GOT3 (cell line): ENCODE results near the gene SPOCD1.

Experiments used
- DNase-seq: peaks from one replicate; lab custom pipeline; 2025; ENCODE audit warnings: mixed read lengths; lab: John Stamatoyannopoulos, UW

Gene SPOCD1

DNA sequence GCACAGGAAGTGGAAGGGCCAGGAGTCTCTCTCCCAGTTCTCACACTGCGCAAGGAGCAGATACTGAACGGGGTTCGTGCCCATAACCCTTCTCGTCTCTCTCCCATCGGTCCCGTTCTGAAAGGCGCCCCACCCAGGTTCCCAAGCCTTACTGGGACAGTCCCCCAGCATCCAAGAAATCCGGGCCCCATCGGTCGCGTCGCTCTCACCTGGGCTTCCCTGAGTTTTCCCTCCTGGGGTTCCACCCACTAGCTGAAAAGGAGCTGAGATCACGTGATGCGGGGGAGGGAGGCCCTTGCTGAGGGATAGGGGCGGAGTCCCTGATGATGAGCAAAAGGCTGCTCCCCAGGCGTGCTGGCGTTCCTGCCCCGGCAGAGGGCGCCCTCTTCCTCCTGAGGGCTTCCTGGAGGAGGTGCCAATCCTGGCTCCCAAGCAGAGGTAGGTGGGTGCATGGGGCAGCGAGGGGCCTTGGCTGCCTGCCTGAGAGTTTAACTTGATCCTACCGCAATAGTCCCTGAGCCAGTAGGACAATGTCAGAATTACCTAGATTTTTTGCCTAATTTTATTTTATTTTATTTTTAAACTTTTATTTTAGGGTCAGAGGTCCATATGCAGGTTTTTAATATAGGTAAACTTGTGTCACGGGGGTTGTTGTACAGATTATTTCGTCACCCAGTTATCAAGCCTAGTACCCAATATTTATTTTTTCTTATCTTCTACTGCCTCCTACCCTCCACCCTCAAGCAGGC is at the start of gene SPOCD1:
Gene SPOCD1 (minus strand): TSS at position 271 of the 749 bp plus-strand sequence. CDS start 689 bp downstream, outside the sequence.
- DNase-seq, result no peak

DNA sequence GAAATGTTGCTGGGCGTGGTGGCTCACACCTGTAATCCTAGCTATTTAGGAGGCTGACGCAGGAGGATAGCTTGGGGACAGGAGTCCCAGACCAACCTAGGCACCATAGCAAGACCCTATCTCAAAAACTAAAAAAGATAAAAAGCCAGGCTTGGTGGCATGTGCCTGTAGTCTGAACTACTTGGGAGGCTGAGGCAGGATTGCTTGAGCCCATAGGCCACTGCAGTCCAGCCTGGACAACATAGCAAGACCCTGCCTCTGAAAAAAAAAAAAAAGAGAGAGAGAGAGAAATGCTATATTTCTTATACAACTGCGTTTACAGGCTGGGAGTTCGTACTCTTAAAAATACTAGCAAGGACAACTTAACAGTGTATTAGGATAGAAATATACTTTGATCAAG is 46.2 kb upstream of the SPOCD1 start:
- no peak for DNase-seq

DNA sequence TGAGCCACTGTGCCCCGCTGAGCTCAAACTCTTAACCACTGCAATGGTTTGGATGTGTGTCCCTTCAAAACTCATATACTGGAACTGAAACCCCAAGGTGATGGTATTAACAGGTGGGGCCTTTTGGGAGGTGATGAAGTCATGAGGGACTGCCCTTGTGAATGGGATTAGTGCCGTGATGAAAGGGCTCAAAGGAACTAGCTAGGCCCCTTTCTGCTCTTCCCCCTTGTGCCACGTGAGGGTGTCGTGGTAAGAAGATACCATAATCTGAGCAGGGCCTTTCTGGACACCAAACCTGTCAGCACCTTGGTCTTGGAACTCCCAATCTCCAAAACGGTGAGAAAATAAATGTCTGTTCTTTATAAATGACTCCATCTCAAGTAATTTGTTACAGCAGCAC is 45.5 kb upstream of the SPOCD1 start:
- DNase-seq, result no peak

DNA sequence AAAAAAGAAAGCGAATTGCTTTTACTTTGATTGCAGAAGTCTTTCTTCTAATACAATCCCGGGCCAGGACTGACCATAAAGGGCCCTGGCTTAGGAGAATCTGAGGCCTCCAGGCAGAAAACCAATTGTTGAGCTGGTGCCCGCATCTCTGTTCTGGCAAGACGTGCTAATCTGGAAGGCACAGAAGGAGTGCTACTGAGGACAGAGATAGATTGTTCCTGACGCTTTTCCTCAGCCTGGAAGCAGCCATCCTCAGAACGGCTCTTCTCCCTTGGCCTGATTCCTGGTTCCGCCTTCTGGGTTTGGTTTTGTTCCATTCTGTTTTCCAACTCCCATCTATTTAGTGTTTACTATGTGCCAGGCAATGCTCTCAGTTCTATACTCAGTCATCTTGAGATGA is 44.8 kb upstream of the SPOCD1 start:
- no peak for DNase-seq

DNA sequence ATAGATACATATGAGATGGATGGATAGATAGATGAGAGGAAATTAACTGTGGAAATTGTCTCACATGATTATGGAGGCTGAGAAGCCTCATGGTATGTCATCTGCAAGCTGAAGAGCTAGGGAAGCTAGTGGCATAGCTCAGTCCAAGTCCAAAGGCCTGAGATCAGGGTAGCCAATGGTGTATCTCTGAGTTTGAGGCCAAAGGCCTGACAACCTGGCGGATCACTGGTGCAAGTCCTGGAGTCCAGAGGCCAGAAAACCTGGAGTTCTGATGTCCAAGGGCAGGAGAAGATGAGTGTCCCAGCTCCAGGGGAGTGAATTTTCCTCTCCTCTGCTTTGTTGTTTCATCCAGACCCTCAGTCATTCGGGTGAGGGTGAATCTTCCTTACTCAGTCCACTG is 43.9 kb upstream of the SPOCD1 start:
- DNase-seq, result no peak

DNA sequence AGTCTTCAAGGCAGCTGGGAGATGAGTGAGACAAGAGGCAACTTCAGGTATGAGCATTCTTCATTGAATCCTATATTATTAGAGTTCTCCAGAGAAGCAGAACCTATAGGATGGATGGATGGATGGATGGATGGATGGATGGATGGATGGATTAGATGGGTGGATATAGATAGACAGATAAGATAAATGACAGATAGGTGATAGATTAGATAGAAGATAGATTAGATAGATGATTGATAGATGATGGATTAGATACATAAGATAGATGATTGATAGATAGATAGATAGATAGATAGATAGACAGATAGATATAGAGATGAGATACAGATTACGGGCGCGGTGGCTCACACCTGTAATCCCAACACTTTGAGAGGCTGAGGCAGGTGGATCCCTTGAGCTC is 43.2 kb upstream of the SPOCD1 start:
- DNase-seq, result no peak

DNA sequence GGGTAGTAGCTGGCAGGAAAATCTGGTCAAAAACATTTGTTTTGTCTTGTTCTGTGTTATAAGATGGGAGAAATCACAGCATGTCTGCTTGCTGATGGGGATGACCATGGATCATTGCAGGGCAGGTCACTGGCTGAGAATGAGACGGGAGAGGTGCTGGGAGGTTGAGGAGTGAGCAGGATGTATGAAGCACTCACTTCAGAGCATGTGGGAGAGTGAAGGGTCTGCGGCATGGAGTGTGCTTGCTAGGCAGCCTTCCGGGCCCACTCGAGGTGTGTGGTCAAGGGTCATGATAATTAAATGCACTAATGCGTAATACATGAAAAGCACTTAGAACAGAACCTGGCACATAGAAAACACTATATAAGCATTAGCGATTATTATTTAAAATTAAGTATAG is 42.0 kb upstream of the SPOCD1 start:
- no peak for DNase-seq

DNA sequence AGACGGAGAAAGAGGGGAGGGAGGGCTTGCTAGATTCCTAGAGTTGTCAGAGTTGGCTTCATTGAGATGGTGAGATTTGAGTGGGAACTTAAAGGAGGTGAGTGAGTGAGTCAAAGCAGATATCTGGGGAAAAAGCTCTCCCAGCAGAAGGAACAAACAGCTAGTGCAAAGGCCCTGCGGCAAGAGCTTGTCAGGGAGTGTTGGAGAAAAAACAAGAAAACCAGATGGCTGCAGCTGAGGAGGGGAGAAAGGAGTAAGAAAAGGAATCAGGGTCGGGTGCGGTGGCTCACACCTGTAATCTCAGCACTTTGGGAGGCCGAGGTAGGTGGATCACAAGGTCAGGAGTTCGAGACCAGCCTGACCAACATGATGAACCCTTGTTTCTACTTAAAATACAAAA is 40.3 kb upstream of the SPOCD1 start:
- DNase-seq, result no peak

DNA sequence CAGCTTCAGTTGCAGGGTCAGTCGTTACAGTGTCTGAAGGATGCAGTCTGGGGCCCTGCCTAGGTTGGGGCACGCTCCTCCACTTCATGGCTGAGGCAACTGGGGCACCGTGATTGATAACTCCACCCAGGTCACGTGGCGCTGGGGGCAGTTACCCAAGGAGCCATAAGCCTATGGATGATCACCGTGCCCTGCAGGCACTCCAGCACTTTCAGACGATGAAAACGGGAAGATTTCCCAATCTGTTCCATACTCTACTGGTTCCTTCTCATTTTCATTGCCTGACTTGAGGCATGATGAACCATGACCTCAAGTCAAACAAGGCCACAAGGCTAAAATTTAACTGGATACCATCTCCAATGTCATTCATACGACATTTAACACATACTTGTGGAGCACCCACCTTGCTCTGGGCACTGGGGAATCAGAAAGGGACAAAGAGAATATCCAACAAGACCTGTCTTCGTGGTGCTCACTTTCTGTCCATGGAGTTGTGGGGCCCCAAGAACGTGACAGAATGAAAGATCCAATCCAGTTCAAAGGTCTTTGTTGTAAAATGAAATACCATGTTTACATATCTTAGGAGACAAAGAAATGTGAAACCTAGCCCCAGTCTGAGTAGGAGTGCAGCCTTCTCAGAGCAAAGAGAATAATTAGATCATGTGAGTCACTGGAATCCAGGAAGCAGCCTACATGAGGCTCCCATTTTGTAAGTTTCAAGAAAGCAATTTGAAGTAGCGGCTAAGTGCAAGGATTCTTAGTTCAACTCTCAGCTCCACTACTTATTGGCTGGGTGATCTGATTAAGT is 39.4 kb upstream of the SPOCD1 start:
- no peak for DNase-seq

DNA sequence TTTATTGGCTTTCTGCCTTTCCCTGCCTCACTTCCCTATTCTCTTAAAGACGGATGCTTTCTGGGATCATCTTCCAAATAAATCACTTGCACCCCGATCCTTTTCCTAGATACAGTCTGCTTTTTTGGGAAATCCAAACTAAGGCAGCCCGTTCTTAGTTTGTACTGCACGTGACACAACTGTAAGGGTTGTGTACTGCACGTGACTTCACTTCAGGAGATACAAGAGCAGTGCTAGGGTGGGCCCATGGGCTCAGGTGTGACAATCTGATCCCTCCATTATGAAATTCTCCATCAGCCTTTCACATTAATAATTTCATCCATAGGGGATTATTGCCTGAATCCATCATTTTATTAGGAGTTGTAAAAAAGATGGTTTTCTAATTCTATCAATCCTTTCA is 33.8 kb upstream of the SPOCD1 start:
- no peak for DNase-seq

DNA sequence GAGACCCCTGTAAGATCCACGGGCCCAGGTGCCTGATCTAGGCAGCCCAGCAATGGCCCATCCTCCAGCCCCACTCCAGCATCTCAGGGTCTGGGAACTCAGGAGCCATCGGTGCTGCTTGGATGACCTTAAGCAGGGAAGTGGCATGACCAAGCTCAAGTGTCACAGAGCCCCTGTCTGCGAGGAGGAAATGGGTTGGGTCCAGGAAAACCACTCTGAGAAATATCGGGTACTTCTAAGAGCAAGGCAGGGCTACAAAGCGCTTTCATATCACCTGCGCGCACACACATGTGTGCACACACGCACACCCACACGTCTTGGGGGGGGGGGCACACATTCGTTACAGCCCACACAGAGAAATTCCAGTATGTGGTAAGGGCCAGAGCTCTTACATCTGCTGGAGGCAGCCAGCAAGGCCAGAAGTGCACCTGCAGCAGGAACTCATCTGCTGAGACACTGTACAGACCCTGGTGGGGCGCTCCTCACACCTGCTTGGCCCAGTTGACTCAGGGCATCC is 32.6 kb upstream of the SPOCD1 start:
- no peak for DNase-seq

DNA sequence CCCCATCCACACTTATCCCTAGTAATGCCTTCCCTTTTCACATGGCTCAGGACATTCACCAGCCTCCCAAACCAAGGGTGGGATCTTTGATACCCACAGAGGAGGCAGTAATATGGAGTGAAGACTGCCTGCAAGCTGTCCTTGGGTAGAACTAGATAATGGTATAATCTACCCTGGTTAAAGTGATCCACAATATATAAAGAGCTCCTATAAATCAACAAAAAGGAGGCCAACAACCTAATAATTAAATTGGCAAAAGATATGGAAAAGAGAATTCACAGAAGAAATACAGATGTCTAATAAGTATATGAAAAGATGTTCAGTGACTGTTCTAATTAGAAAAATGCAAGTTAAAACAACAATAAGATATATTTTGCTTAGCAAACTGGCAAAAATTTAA is 30.7 kb upstream of the SPOCD1 start:
- no peak for DNase-seq

DNA sequence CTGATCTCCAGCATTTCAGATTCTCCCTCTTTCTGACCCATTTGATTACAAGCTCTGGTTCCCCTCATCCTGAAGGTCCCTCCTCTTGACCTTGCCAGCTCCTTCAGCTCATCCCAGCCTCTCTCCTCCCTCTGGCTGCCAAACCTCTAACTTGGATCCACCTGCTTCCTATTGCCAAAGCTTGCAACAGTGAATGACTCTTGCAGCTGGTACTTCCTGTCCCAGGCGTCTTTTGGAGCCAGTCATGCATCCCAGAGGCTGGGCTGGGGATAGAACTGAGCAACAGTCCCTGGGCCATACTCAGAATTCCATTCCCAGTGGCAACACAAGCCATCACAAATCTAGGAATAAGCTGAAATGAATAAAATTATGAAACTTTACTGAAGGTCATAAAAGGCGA is 27.7 kb upstream of the SPOCD1 start:
- DNase-seq, result peak; percentile 10

DNA sequence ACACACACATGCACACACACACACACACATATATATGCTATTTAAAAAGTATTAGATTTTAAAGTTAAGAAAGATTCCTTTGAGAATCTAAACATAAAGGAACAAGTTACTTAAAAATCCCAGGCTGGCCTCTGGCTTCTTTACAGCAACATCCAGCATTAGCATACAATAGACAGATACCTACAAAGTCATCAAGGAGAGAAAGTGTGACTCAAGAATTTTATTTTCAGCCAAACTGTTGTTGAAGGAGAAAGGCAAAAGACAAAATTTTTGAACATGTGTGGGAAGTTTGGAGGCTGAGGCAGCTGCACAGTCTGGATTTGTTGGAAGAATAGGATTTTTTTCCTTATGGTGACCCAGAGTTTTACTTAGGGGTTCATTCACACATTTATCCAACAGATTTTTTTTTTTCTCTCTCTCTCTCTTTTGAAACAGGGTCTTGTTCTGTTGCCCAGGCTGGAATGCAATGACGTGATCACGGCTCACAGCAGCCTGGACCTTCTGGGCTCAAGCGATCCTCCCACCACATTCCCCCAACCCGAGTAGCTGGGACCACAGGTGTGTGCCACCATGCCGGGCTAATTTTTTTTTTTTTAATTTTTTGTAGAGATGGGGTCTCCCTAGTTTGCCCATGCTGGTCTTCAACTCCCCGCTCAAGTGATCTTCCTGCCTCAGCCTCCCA is 24.0 kb upstream of the SPOCD1 start:
- no peak for DNase-seq

DNA sequence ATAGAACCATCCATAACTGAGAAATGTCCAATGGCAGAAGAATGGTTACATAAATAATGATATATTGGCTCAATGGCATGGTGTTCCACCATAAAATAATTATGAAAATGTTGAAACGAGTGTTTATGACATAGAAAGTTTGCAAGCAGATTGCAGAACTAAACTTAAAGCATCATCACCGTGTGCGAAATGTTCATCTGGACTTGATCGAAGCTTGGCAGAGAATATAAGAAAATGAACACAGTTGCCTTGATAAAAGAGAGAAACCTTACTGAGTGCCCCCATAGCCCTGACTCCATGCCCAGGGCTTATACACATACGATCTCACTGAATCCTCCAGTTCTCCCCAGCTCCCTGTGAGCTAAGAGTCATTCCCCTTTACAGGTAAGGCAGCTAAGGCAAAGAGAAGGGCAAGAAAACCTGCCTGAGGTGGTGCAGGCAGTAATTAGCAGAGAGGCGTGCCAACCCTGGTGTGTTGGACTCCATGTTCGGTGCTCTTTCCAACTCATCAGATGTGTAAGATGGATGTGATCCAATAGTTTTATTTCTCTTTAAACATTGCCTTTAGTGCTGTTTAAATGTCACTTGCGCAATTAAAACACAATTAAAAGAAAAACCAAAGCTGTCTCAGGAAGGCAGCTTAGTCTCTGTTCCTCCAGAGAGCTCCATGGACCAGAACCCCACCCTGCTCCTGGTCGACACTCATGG is 21.8 kb upstream of the SPOCD1 start:
- no peak for DNase-seq

DNA sequence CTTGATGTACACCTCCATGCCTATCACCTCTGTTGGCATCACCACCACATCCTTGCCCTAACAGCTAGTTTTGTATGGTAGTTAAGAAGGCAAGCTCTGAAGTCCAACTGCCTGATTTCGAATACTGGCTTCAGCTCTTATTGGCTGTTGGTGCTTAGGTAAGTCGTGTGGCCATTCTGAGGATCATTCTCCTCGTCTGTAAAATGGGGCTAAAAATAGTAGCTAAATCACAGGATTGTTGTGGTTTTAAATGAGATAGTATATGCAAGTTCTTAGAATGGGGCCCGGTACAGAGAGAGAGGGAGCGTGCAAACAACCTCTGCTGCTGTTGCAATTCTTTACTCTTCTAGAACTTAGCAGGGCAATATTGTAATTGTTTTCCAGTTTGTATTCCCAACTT is 20.8 kb upstream of the SPOCD1 start:
- no peak for DNase-seq

DNA sequence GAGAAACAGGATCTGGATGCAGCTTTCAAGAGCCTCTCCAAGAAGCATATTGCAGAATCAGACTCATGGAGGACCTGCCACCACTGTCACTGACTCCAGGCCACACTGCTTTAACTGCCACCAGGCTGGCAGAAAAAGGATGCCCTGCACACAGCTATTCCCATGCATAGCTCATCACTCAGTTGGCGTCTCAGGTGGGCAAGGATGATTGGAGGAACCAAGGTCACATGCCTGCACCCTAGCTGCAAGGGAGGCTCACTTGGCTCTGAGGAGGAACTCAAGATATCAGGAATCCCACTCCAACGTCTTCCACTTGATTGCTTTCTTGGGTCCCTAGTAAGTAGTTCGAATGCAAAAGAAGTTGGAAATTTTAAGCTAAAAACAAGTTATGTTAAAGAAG is 19.6 kb upstream of the SPOCD1 start:
- no peak for DNase-seq

DNA sequence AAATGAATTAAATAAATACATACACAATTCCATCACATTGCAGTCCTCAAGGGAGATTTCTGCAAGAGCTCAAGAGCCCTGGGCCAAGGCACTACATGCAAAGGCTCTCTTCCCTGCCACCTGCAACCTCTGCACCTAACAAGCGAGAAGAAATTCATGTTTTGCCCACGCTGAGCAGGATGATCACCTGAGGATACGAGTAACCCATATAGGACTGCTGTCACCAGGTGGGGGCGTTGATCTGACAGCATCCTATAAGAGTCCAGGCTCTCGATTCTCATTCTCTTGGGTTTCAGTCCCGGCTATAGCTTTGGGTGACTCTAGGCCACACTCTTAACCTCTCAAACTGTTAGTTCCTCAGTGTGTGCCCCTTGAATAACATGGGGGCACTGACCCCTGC is 18.7 kb upstream of the SPOCD1 start:
- no peak for DNase-seq

DNA sequence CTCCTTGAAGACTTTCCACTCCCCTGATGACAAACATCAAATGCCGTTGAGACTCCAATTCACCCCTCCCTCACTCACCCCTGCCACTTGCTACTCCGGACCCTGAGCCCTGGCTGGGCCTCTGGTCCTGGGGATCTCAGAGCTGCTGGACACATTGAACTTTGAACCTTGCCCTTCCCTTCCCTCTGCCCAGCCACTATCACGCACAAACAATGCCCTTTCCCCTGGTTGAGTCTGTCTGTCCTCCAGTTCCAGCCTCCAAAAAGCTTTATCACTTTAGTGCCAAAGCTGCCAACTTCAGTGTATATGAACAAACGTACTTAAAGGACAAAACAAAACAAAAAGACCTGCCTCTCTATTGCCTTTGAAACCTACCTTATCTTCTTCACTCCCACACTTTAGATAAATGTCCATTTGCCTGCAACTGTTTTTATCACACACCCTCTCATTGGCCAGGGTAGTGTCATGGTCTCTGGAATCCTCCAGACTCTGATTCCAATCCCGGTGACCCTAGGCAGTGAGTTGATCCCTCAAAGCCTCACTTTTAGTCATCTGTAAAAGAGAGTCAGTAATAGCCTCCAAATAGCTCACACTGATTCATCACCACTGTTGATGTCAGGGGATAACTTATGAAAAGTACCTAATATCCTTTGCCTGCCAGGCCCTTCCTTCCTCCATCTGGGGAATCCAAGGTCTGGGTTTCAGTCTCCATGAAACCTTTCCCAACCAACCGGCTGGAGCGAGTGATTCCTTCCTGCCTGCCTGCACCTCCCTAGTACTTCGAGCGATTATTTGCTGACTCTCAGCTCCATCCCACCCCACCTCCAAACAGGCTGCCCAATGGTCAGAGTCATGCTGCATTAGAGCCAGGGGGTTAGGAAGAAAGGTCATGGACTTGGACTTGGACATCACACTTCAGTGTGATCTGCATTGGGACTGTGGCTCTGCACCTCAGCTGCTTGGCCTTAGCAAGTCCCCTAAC is 15.9 kb upstream of the SPOCD1 start:
- no peak for DNase-seq

DNA sequence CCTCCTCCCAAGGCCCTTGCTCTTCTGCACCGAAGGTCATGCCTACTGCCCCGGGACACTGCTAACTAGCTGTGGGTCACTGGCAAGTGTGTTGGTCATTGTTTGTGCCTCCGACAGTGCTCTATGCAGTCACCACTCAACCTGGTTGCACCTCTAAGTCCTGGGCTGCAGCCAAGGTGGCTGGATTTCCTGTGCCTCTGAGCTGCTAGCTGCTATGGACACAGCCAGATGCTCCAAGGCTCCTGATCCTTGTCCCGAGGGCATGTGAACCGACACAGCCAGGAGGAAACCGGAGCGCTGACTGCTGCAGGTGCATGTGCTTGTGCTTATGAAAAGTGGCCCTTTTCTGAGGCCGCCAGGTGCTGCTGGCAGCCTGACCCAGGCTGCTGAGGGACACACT is 14.7 kb upstream of the SPOCD1 start:
- DNase-seq, result no peak

DNA sequence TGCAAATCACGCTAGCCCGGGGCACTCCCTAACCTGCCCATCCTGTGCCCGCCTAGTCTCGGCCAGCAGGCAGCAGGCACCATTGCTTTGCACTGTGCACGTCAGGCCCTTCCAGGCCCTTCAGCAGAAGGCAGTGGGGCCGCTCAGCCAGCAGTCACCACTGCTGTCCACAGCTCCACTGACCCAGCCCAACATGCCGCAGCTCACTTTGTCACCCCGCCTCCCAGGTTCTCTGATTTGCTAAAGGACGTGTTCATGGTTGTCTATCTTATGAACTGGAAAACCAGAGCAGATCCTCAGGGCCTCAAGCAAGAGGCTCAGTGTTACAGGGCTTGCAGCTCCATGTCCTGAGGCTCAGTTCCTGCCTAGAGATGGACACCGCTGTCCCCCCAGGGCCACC is 14.2 kb upstream of the SPOCD1 start:
- no peak for DNase-seq
